ENCODE data around the gene CTBP2.

The CTBP2 gene

DNA sequence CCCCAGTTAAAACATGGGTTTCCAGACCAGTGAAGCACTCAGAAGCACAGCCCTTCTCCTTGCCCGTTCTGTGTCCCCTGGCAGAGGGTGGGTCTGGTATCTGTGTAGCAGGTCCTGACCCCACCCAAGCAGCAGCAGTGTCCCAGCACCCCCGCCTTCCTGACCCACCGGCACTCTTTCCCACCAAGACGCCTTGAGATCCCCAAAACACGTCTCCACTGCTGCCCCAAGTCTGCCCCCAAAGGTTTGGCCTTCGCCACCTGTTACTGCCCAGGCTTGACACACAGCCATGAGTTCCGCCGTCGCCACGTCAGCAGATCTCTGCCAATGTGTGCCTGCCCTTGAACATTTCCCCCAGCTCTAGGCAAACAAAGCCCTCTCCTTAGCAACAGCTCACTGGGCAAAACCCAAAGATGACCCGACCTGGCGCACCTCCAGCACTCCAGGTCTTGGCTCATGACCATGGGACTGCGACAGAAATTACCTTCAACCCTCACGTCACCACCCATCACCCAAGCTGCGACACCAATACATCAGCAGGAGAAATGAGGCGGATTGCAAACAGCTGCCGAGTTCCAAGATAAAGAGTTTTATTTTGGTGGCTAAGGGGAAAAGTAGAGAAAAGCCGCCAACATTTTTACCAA is 75.6 kb downstream of the CTBP2 start:
- H2AK5ac ChIP-seq (ENCODE audit: low read depth, low read length) = no peak overlapping the region
- H4K8ac ChIP-seq (ENCODE audit: low read depth, low read length) = no peak overlapping the region
- no peak overlapping the region for H3K14ac ChIP-seq (ENCODE audit: low read length)
- no peak overlapping the region for H3K9ac ChIP-seq (ENCODE audit: low read depth, low read length, poor library complexity)
- H2AFZ ChIP-seq (ENCODE audit: low read length) = no peak overlapping the region
- peaks cover 0 to 8% of the 10 kb centered on the region in 2 donors for H3K4me1 ChIP-seq (ENCODE audit: control insufficient read depth in 2 of 2, insufficient read depth in 1 of 2, low read depth in 1 of 2, low read length in 2 of 2)
- H3K36me3 ChIP-seq (replicated peaks in 1 of 2; ENCODE audit: control insufficient read depth in 2 of 2, insufficient read depth in 2 of 2, low read length in 2 of 2) = peaks cover 19 to 89% of the 10 kb centered on the region in 2 donors
- no peak overlapping the region for H4K91ac ChIP-seq (ENCODE audit: low read depth, low read length, poor library complexity)
- no peak overlapping the region for H2BK15ac ChIP-seq (ENCODE audit: low read length)
- H2BK5ac ChIP-seq (ENCODE audit: low read length) = no peak overlapping the region
- peaks cover 25% of the 10 kb centered on the region for H3K79me1 ChIP-seq (ENCODE audit: low read depth, low read length)
- H3K18ac ChIP-seq (ENCODE audit: low read length) = peak overlapping the region; percentile 40
- peak overlapping the region in 1 of 2 donors; percentile 8 for H3K4me3 ChIP-seq (ENCODE audit: low read length in 2 of 2)
- DNase-seq (ENCODE audit: low spot score) = no peak
- no peak overlapping the region for H3K4ac ChIP-seq (ENCODE audit: low read length)
- H2BK12ac ChIP-seq (ENCODE audit: low read length) = no peak overlapping the region
- no peak overlapping the region for H3K23ac ChIP-seq (ENCODE audit: low read depth, low read length, poor library complexity)
- H2BK120ac ChIP-seq (ENCODE audit: low read depth, low read length) = peak overlapping the region; percentile 17
- no peaks in the 10 kb centered on the region for H3K9me3 ChIP-seq (replicated peaks in 1 of 2; ENCODE audit: control insufficient read depth in 2 of 2, insufficient read depth in 1 of 2, low read depth in 1 of 2, low read length in 2 of 2)
- H3K27ac ChIP-seq (replicated peaks; ENCODE audit: low read length) = no peak overlapping the region
- no CpG with 5 or more reads among the region's 18 CpGs for WGBS, 2 donors (ENCODE audit: extremely low coverage in 2 of 2, insufficient read length in 2 of 2, insufficient replicate concordance in 1 of 2)
- no peaks in the 10 kb centered on the region for H3K27me3 ChIP-seq (ENCODE audit: control insufficient read depth in 3 of 3, insufficient read depth in 3 of 3, low read depth in 1 of 3, low read length in 3 of 3)
- no peak overlapping the region for H3K4me2 ChIP-seq (ENCODE audit: insufficient read depth, low read length, poor library complexity, severe bottlenecking)

DNA sequence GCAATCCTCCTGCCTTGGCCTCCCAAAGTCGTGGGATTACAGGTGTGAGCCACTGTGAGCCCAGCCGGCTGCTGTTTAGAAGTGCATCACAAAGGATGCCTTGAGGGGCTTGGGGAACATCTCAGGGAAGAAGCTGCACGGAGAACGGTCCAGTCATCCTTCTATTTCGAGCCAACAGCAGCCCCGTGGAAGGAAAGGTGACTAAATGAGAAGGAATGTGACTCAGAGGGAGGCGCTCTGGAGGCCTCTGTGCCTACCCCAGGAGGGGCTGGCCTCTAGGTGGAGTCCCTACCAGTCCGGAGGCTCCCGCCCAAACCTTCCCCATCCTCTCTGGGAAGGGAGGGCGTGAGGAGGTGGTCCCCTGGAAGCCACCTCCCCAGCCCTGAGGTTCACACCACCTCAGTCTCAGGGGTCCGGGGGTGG is 76.2 kb downstream of the CTBP2 start:
- Histone ChIP-seq H3K18ac (ENCODE audit: low read length) (no peak overlapping the region), H2BK5ac (ENCODE audit: low read length) (no peak overlapping the region), H3K36me3 (replicated peaks in 1 of 2; ENCODE audit: control insufficient read depth in 2 of 2, insufficient read depth in 2 of 2, low read length in 2 of 2) (peaks cover 19 to 89% of the 10 kb centered on the region in 2 donors), H3K4me3 (ENCODE audit: low read length in 2 of 2) (no peak overlapping the region), H2BK120ac (ENCODE audit: low read depth, low read length) (peak overlapping the region; percentile 17), H3K4me2 (ENCODE audit: insufficient read depth, low read length, poor library complexity, severe bottlenecking) (no peak overlapping the region), H4K8ac (ENCODE audit: low read depth, low read length) (no peak overlapping the region), H3K79me1 (ENCODE audit: low read depth, low read length) (peaks cover 20% of the 10 kb centered on the region), H3K9me3 (replicated peaks in 1 of 2; ENCODE audit: control insufficient read depth in 2 of 2, insufficient read depth in 1 of 2, low read depth in 1 of 2, low read length in 2 of 2) (no peaks in the 10 kb centered on the region), H2AK5ac (ENCODE audit: low read depth, low read length) (no peak overlapping the region), H3K27ac (replicated peaks; ENCODE audit: low read length) (no peak overlapping the region), H3K9ac (ENCODE audit: low read depth, low read length, poor library complexity) (no peak overlapping the region), H2BK15ac (ENCODE audit: low read length) (no peak overlapping the region), H2BK12ac (ENCODE audit: low read length) (no peak overlapping the region), H3K4ac (ENCODE audit: low read length) (no peak overlapping the region), H4K91ac (ENCODE audit: low read depth, low read length, poor library complexity) (no peak overlapping the region), H3K4me1 (ENCODE audit: control insufficient read depth in 2 of 2, insufficient read depth in 1 of 2, low read depth in 1 of 2, low read length in 2 of 2) (peaks cover 0 to 8% of the 10 kb centered on the region in 2 donors), H3K14ac (ENCODE audit: low read length) (no peak overlapping the region), H3K27me3 (ENCODE audit: control insufficient read depth in 3 of 3, insufficient read depth in 3 of 3, low read depth in 1 of 3, low read length in 3 of 3) (no peaks in the 10 kb centered on the region), H2AFZ (ENCODE audit: low read length) (no peak overlapping the region), H3K23ac (ENCODE audit: low read depth, low read length, poor library complexity) (no peak overlapping the region)
- no CpG with 5 or more reads among the region's 11 CpGs for WGBS, 2 donors (ENCODE audit: extremely low coverage in 2 of 2, insufficient read length in 2 of 2, insufficient replicate concordance in 1 of 2)
- no peak for DNase-seq (ENCODE audit: low spot score)

DNA sequence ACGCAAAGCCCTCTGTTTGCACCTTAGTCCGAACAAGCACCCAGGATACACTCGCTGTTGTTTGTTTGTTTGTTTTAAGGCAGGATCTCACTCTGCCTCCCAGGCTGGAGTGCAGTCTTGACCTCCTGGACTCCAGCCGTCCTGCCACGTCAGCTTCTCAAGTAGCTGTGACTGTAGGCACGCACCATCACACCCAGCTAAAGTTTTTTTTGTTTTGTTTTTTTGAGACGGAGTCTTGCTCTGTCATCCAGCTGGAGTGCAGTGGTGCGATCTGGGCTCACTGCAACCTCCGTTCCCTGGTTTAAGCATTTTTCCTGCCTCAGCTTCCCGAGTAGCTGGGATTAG is 76.8 kb downstream of the CTBP2 start:
- Histone ChIP-seq H2AFZ (ENCODE audit: low read length) (no peak overlapping the region), H2BK120ac (ENCODE audit: low read depth, low read length) (no peak overlapping the region), H3K4ac (ENCODE audit: low read length) (no peak overlapping the region), H3K4me1 (ENCODE audit: control insufficient read depth in 2 of 2, insufficient read depth in 1 of 2, low read depth in 1 of 2, low read length in 2 of 2) (peaks cover 0 to 8% of the 10 kb centered on the region in 2 donors), H3K27ac (replicated peaks; ENCODE audit: low read length) (no peak overlapping the region), H4K91ac (ENCODE audit: low read depth, low read length, poor library complexity) (no peak overlapping the region), H2BK15ac (ENCODE audit: low read length) (no peak overlapping the region), H3K79me1 (ENCODE audit: low read depth, low read length) (peaks cover 20% of the 10 kb centered on the region), H3K9ac (ENCODE audit: low read depth, low read length, poor library complexity) (no peak overlapping the region), H3K23ac (ENCODE audit: low read depth, low read length, poor library complexity) (no peak overlapping the region), H3K18ac (ENCODE audit: low read length) (no peak overlapping the region), H3K4me3 (ENCODE audit: low read length in 2 of 2) (no peak overlapping the region), H3K4me2 (ENCODE audit: insufficient read depth, low read length, poor library complexity, severe bottlenecking) (no peak overlapping the region), H3K9me3 (replicated peaks in 1 of 2; ENCODE audit: control insufficient read depth in 2 of 2, insufficient read depth in 1 of 2, low read depth in 1 of 2, low read length in 2 of 2) (no peaks in the 10 kb centered on the region), H3K14ac (ENCODE audit: low read length) (no peak overlapping the region), H3K36me3 (replicated peaks in 1 of 2; ENCODE audit: control insufficient read depth in 2 of 2, insufficient read depth in 2 of 2, low read length in 2 of 2) (peaks cover 19 to 86% of the 10 kb centered on the region in 2 donors), H4K8ac (ENCODE audit: low read depth, low read length) (no peak overlapping the region), H3K27me3 (ENCODE audit: control insufficient read depth in 3 of 3, insufficient read depth in 3 of 3, low read depth in 1 of 3, low read length in 3 of 3) (no peaks in the 10 kb centered on the region), H2BK12ac (ENCODE audit: low read length) (no peak overlapping the region), H2AK5ac (ENCODE audit: low read depth, low read length) (no peak overlapping the region), H2BK5ac (ENCODE audit: low read length) (no peak overlapping the region)
- DNase-seq (ENCODE audit: low spot score) = no peak
- no CpG with 5 or more reads among the region's 10 CpGs for WGBS, 2 donors (ENCODE audit: extremely low coverage in 2 of 2, insufficient read length in 2 of 2, insufficient replicate concordance in 1 of 2)

DNA sequence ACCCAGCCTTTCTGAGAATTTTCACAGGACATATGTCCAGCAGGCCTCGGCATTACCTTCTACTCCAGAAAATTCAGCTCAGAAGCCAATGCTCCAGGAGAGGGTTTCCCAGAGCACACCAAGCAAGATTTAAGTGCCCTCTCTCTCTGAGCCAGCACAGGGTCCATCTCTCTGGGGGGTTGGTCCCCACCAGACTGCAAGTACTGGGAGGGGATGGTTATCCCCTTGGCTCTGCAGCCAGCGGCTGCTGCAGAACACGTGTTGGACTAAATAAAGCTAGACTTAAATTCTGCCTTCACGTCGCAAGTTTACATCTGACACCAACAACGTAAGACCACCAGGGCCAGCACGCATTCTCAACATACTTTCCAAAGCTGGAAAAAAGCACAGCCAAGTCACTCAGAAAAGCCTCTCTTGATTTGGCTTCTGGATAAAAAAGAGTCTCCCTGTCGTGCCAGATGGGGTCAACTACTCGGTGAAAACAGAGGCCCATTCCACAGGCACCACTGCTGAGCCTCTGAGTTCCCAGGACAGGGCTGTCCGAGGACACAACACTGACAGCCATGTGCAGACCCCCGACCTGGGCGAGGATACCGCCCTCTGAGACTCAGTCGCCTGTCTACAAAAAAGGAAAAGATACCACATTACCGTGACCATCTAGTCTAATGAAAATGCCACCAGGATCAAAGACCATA is 77.3 kb downstream of the CTBP2 start:
- no peak overlapping the region for H4K91ac ChIP-seq (ENCODE audit: low read depth, low read length, poor library complexity)
- H3K9me3 ChIP-seq (replicated peaks in 1 of 2; ENCODE audit: control insufficient read depth in 2 of 2, insufficient read depth in 1 of 2, low read depth in 1 of 2, low read length in 2 of 2) = no peaks in the 10 kb centered on the region
- no peak overlapping the region for H3K27ac ChIP-seq (replicated peaks; ENCODE audit: low read length)
- no peak overlapping the region for H3K9ac ChIP-seq (ENCODE audit: low read depth, low read length, poor library complexity)
- no peak overlapping the region for H4K8ac ChIP-seq (ENCODE audit: low read depth, low read length)
- peaks cover 0 to 8% of the 10 kb centered on the region in 2 donors for H3K4me1 ChIP-seq (ENCODE audit: control insufficient read depth in 2 of 2, insufficient read depth in 1 of 2, low read depth in 1 of 2, low read length in 2 of 2)
- H3K36me3 ChIP-seq (replicated peaks in 1 of 2; ENCODE audit: control insufficient read depth in 2 of 2, insufficient read depth in 2 of 2, low read length in 2 of 2) = peaks cover 18 to 84% of the 10 kb centered on the region in 2 donors
- H2BK5ac ChIP-seq (ENCODE audit: low read length) = no peak overlapping the region
- H3K14ac ChIP-seq (ENCODE audit: low read length) = no peak overlapping the region
- no peak overlapping the region for H3K4ac ChIP-seq (ENCODE audit: low read length)
- peaks cover 18% of the 10 kb centered on the region for H3K79me1 ChIP-seq (ENCODE audit: low read depth, low read length)
- no peak overlapping the region for H3K4me2 ChIP-seq (ENCODE audit: insufficient read depth, low read length, poor library complexity, severe bottlenecking)
- no CpG with 5 or more reads among the region's 15 CpGs for WGBS, 2 donors (ENCODE audit: extremely low coverage in 2 of 2, insufficient read length in 2 of 2, insufficient replicate concordance in 1 of 2)
- no peak for DNase-seq (ENCODE audit: low spot score)
- H2BK120ac ChIP-seq (ENCODE audit: low read depth, low read length) = no peak overlapping the region
- H2BK12ac ChIP-seq (ENCODE audit: low read length) = no peak overlapping the region
- H3K27me3 ChIP-seq (ENCODE audit: control insufficient read depth in 3 of 3, insufficient read depth in 3 of 3, low read depth in 1 of 3, low read length in 3 of 3) = no peaks in the 10 kb centered on the region
- no peak overlapping the region for H3K18ac ChIP-seq (ENCODE audit: low read length)
- no peak overlapping the region for H2AFZ ChIP-seq (ENCODE audit: low read length)
- H2BK15ac ChIP-seq (ENCODE audit: low read length) = no peak overlapping the region
- H2AK5ac ChIP-seq (ENCODE audit: low read depth, low read length) = no peak overlapping the region
- no peak overlapping the region for H3K23ac ChIP-seq (ENCODE audit: low read depth, low read length, poor library complexity)
- no peak overlapping the region for H3K4me3 ChIP-seq (ENCODE audit: low read length in 2 of 2)
